H9 (cell line): ENCODE measurements around the gene CNTFR. TPM values are rescaled to one million over a fixed set of nuclear protein-coding genes. Genes with fewer than 3 reads are reported as not detected.

Experiments used
- DNase-seq: peaks from one replicate; pipeline ENCODE4 v3.0.0-alpha.2; 2017
- H2AFZ ChIP-seq: one replicate; pipeline ENCODE4 v1.6.1; 2013; ENCODE audit warnings: mild to moderate bottlenecking, low read length, control low read depth, moderate library complexity
- H2AK5ac ChIP-seq: 2 replicates; pipeline ENCODE4 v1.6.1; 2013; ENCODE audit warnings: low read length, control low read depth, mixed read lengths; ENCODE audit not compliant: insufficient read length
- H2BK120ac ChIP-seq: one replicate; pipeline ENCODE4 v1.6.1; 2013; ENCODE audit warnings: low read depth, mild to moderate bottlenecking, low read length, control low read depth, inconsistent platforms; ENCODE audit not compliant: poor library complexity, severe bottlenecking
- H2BK12ac ChIP-seq: 2 replicates; pipeline ENCODE4 v1.6.1; 2013; ENCODE audit warnings: low read length, control low read depth, mixed read lengths, low read depth; ENCODE audit not compliant: insufficient read length
- H2BK15ac ChIP-seq: 2 replicates; pipeline ENCODE4 v1.6.1; 2013; ENCODE audit warnings: low read depth, low read length, control low read depth
- H2BK20ac ChIP-seq: one replicate; pipeline ENCODE4 v1.6.1; 2013; ENCODE audit warnings: low read depth, mild to moderate bottlenecking, low read length, control low read depth, inconsistent platforms; ENCODE audit not compliant: poor library complexity, severe bottlenecking
- H2BK5ac ChIP-seq: 2 replicates; pipeline ENCODE4 v1.6.1; 2013; ENCODE audit warnings: low read length, control low read depth, mixed read lengths; ENCODE audit not compliant: insufficient read length
- H3K14ac ChIP-seq: 2 replicates; pipeline ENCODE4 v1.6.1; 2013; ENCODE audit warnings: low read length, control low read depth; ENCODE audit not compliant: insufficient read depth
- H3K18ac ChIP-seq: 2 replicates; pipeline ENCODE4 v1.6.1; 2013; ENCODE audit warnings: low read depth, mild to moderate bottlenecking, mixed read lengths, low read length, control low read depth; ENCODE audit not compliant: insufficient read length
- H3K23ac ChIP-seq: 2 replicates; pipeline ENCODE4 v1.6.1; 2013; ENCODE audit warnings: low read length, control low read depth, mixed read lengths, low read depth; ENCODE audit not compliant: insufficient read length
- H3K23me2 ChIP-seq: 2 replicates; pipeline ENCODE4 v1.6.1; 2013; ENCODE audit warnings: low read depth, mild to moderate bottlenecking, mixed read lengths, low read length, control low read depth; ENCODE audit not compliant: insufficient read length, poor library complexity, severe bottlenecking
- H3K27ac ChIP-seq: 2 replicates; pipeline ENCODE4 v1.5.1; 2013; ENCODE audit warnings: low read length, control low read depth, mixed read lengths, low read depth; ENCODE audit not compliant: insufficient read length
- H3K27me3 ChIP-seq: 2 replicates; pipeline ENCODE4 v1.6.1; 2013; ENCODE audit warnings: low read length, control low read depth, inconsistent platforms; ENCODE audit not compliant: insufficient read depth
- H3K4ac ChIP-seq: 2 replicates; pipeline ENCODE4 v1.6.1; 2013; ENCODE audit warnings: low read depth, mild to moderate bottlenecking, control low read depth, inconsistent platforms, low read length, moderate library complexity
- H3K4me1 ChIP-seq: 2 replicates; pipeline ENCODE4 v1.6.1; 2013; ENCODE audit warnings: low read length, control low read depth, inconsistent platforms; ENCODE audit not compliant: insufficient read depth
- H3K4me2 ChIP-seq: 2 replicates; pipeline ENCODE4 v1.6.1; 2013; ENCODE audit warnings: low read length, control low read depth, mixed read lengths; ENCODE audit not compliant: insufficient read length, insufficient read depth
- H3K56ac ChIP-seq: 2 replicates; pipeline ENCODE4 v1.6.1; 2013; ENCODE audit warnings: low read depth, mild to moderate bottlenecking, mixed read lengths, low read length, control low read depth; ENCODE audit not compliant: insufficient read length
- H3K79me1 ChIP-seq: 2 replicates; pipeline ENCODE4 v1.6.1; 2013; ENCODE audit warnings: low read depth, mild to moderate bottlenecking, moderate library complexity, low read length, control low read depth, inconsistent platforms; ENCODE audit not compliant: insufficient read depth, poor library complexity, severe bottlenecking
- H3K79me2 ChIP-seq: 2 replicates; pipeline ENCODE4 v1.6.1; 2013; ENCODE audit warnings: low read length, control low read depth, inconsistent platforms; ENCODE audit not compliant: insufficient read depth
- H3K9ac ChIP-seq: 2 replicates; pipeline ENCODE4 v1.6.1; 2013; ENCODE audit warnings: low read length, control low read depth, mixed read lengths; ENCODE audit not compliant: insufficient read length; ENCODE audit errors: extremely low read depth
- H3K9me3 ChIP-seq: one replicate; pipeline ENCODE4 v1.6.1; 2013; ENCODE audit warnings: low read depth, low read length, inconsistent platforms; ENCODE audit not compliant: control insufficient read depth
- H3T11ph ChIP-seq: one replicate; pipeline ENCODE4 v1.6.1; 2013; ENCODE audit warnings: mild to moderate bottlenecking, low read length, control low read depth, inconsistent platforms
- H4K20me1 ChIP-seq: one replicate; pipeline ENCODE4 v1.6.1; 2013; ENCODE audit not compliant: control insufficient read depth, insufficient read length, insufficient read depth
- H4K5ac ChIP-seq: 2 replicates; pipeline ENCODE4 v1.6.1; 2013; ENCODE audit warnings: low read depth, mild to moderate bottlenecking, mixed read lengths, low read length, control low read depth; ENCODE audit not compliant: insufficient read length
- H4K8ac ChIP-seq: replicated peaks from 2 replicates; pipeline ENCODE4 v1.6.1; 2013; ENCODE audit warnings: low read length, control low read depth, mixed read lengths, low read depth; ENCODE audit not compliant: insufficient read length
- H4K91ac ChIP-seq: 2 replicates; pipeline ENCODE4 v1.6.1; 2013; ENCODE audit warnings: low read depth, mild to moderate bottlenecking, moderate library complexity, mixed read lengths, low read length, control low read depth; ENCODE audit not compliant: insufficient read length
- H3K27ac Mint-ChIP-seq, 3 experiments: 2 replicates in 2 of 3; 3 replicates in 1 of 3; pipeline ENCODE4 v1.8.0; 2020 to 2021; ENCODE audit warnings: mixed read lengths in 3 of 3, mild to moderate bottlenecking in 1 of 3, moderate library complexity in 1 of 3
- H3K27me3 Mint-ChIP-seq: 2 replicates; pipeline ENCODE4 v1.8.0; 2021; ENCODE audit warnings: low read depth, mild to moderate bottlenecking, moderate library complexity, mixed read lengths
- H3K36me3 Mint-ChIP-seq, 3 experiments: 2 replicates in 2 of 3; 3 replicates in 1 of 3; pipeline ENCODE4 v1.8.0; 2020 to 2021; ENCODE audit warnings: low read depth in 3 of 3, mixed read lengths in 3 of 3; ENCODE audit not compliant: insufficient read depth in 1 of 3
- H3K4me1 Mint-ChIP-seq, 2 experiments: 2 replicates each; pipeline ENCODE4 v1.8.0; 2020; ENCODE audit warnings: mixed read lengths in 2 of 2
- H3K4me3 Mint-ChIP-seq, 2 experiments: 2 replicates in 1 of 2; 3 replicates in 1 of 2; pipeline ENCODE4 v1.8.0; 2020 to 2021; ENCODE audit warnings: mild to moderate bottlenecking in 2 of 2, mixed read lengths in 2 of 2, moderate library complexity in 1 of 2
- H3K9me3 Mint-ChIP-seq, 2 experiments: 2 replicates in 1 of 2; 3 replicates in 1 of 2; pipeline ENCODE4 v1.8.0; 2020; ENCODE audit warnings: mild to moderate bottlenecking in 2 of 2, mixed read lengths in 2 of 2, moderate library complexity in 1 of 2
- WGBS: extraction: QIAGEN DNeasy Blood & Tissue Kit; methylation state at CpG from one replicate; pipeline ENCODE4 v1.1.7; 2013; ENCODE audit warnings: missing lambda C conversion rate, low lambda C conversion rate, mixed read lengths; ENCODE audit not compliant: insufficient read length; ENCODE audit errors: extremely low coverage; 5-methylcytosine and 5-hydroxymethylcytosine counted together
- total RNA-seq: library from RNA; stranded (reverse); gene quantifications from 2 replicates; pipeline ENCODE4 v1.2.1, GENCODE V29; 2021
- TF ChIP-seq, protein P1 (sequence below): fragments of 200-600 bp; sonication (generic); conservative IDR thresholded peaks from 3 replicates; pipeline ENCODE4 v1.8.0; 2021; ENCODE audit warnings: antibody characterized with exemption, mild to moderate bottlenecking

CNTFR gene
- total RNA-seq, 1 experiment from 2014 or later: 0.55 TPM

DNA sequence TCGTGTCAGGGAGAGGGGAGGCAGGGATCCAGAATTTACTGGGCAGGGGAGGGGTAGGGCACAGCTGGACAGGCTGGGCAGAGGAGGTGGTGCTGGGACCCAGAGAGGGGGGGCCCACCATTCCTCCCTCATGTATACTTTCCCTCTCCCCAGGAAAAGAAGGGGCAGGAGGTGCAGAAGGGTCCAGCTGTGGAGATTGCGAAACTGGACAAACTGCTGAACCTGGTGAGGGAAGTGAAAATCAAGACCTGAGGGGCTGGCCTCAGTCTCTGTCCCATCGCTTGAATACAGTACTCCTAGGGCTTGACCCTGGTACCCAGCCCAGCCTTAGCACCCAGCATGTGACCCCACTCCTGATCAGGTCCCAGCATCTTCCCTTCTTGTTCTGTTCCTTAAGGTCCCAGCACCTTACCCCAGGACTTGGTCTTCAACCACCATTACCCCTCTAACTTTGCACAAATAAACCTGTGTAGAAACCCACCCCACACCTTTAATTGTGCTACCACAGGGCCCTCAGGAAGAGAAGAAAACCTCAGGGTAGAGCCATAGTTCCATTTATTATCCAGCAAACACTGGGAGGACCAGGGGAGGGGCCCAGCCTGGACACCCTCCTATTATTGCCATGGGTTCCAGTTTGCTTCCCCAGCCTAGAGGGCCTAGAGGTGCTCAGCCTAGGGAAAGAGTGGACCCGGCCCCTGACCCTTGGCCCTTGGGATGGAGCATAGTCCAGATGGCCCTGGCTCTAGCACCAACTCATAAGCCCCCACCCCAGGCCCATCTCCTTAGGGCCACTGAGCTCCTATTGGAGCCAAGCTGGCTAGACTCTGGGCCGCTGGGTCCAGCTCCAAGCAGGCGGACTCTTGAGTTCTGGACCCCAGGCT is 68.8 kb downstream of the CNTFR start:
- no peak overlapping the region for H2AK5ac ChIP-seq
- H2BK120ac ChIP-seq: no peak overlapping the region
- peaks cover 6% of the 10 kb centered on the region; the same call in 1 of the 2 replicates for H3K4me1 ChIP-seq
- H3K4me3 Mint-ChIP-seq: peak overlapping the region in 1 of 2 experiments; percentile 41; a peak in 2 of 5 replicates
- no peaks in the 10 kb centered on the region for H3K79me2 ChIP-seq
- H3K4me1 Mint-ChIP-seq: peaks cover 10 to 17% of the 10 kb centered on the region in 2 experiments
- H2AFZ ChIP-seq: no peak overlapping the region
- no peak overlapping the region for H3K4ac ChIP-seq
- no peak overlapping the region for H3K23ac ChIP-seq
- no peak overlapping the region for H3K27ac ChIP-seq
- no peak overlapping the region for H3K56ac ChIP-seq
- H2BK12ac ChIP-seq: no peak overlapping the region
- no CpG with 5 or more reads among the region's 6 CpGs for WGBS
- H3K27me3 ChIP-seq: no peaks in the 10 kb centered on the region; the same call in 1 of the 2 replicates
- H3K79me1 ChIP-seq: no peaks in the 10 kb centered on the region
- H3K9me3 Mint-ChIP-seq: no peaks in the 10 kb centered on the region
- H2BK5ac ChIP-seq: no peak overlapping the region
- no peak overlapping the region for H2BK15ac ChIP-seq
- no peaks in the 10 kb centered on the region for H3K9me3 ChIP-seq
- no peak overlapping the region for H2BK20ac ChIP-seq
- DNase-seq: no peak
- H3K4me2 ChIP-seq: no peak overlapping the region
- no peak overlapping the region for H3K14ac ChIP-seq
- H3T11ph ChIP-seq: no peak overlapping the region
- H3K18ac ChIP-seq: no peak overlapping the region
- TF ChIP-seq, protein P1, sequence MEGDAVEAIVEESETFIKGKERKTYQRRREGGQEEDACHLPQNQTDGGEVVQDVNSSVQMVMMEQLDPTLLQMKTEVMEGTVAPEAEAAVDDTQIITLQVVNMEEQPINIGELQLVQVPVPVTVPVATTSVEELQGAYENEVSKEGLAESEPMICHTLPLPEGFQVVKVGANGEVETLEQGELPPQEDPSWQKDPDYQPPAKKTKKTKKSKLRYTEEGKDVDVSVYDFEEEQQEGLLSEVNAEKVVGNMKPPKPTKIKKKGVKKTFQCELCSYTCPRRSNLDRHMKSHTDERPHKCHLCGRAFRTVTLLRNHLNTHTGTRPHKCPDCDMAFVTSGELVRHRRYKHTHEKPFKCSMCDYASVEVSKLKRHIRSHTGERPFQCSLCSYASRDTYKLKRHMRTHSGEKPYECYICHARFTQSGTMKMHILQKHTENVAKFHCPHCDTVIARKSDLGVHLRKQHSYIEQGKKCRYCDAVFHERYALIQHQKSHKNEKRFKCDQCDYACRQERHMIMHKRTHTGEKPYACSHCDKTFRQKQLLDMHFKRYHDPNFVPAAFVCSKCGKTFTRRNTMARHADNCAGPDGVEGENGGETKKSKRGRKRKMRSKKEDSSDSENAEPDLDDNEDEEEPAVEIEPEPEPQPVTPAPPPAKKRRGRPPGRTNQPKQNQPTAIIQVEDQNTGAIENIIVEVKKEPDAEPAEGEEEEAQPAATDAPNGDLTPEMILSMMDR: no peak
- peaks cover 0 to 3% (median 0%) of the 10 kb centered on the region in 3 experiments; a peak in 1 of 7 replicates for H3K36me3 Mint-ChIP-seq
- peaks cover 10% of the 10 kb centered on the region for H3K23me2 ChIP-seq
- peaks cover 45% of the 10 kb centered on the region for H3K27me3 Mint-ChIP-seq
- H4K5ac ChIP-seq: no peak overlapping the region
- H4K91ac ChIP-seq: no peak overlapping the region
- no peak overlapping the region for H4K8ac ChIP-seq
- peaks cover 4% of the 10 kb centered on the region for H4K20me1 ChIP-seq
- H3K9ac ChIP-seq: no peak overlapping the region
- H3K27ac Mint-ChIP-seq: no peak overlapping the region
